Embryonic facial prominence (tissue), 1 donor: ENCODE data around the gene RNF135.
"Not testable (repeated sequence)": the region's sequence is repeated elsewhere in the genome, so short reads cannot be mapped to it uniquely, and the experiment has no call there.

Experiments used
- DNase-seq: peaks from one replicate; pipeline ENCODE4 v3.0.0-alpha.2; 2016; ENCODE audit errors: extremely low spot score

RNF135 gene

GRCh38 chr17:30970831-30971567 is at the start of gene RNF135:
RNF135 (plus strand) TSS chr17:30971039; CDS start chr17:30971074, 35 bp downstream.
- peak; percentile 62 for DNase-seq

- no peak for DNase-seq
Observed at GRCh38 chr17:30921544-30922196, 49.2 kb upstream of the RNF135 start, which contains the start of gene ADAP2. ADAP2 (plus strand) TSS chr17:30921945; CDS start chr17:30922015, 70 bp downstream.

- DNase-seq: no peak
Observed at GRCh38 chr17:30922235-30923030, 48.4 kb upstream of the RNF135 start.

- DNase-seq: no peak
Observed at GRCh38 chr17:30924341-30924740, 46.5 kb upstream of the RNF135 start.

- no peak for DNase-seq
Observed at GRCh38 chr17:30926516-30926915, 44.3 kb upstream of the RNF135 start.

GRCh38 chr17:30927756-30928155 is 43.1 kb upstream of the RNF135 start:
- DNase-seq: no peak

GRCh38 chr17:30928584-30928983 is 42.3 kb upstream of the RNF135 start:
- no peak for DNase-seq

- DNase-seq: no peak
Observed at GRCh38 chr17:30929081-30929633, 41.7 kb upstream of the RNF135 start.

- not testable (repeated sequence) for DNase-seq
Observed at GRCh38 chr17:30929861-30930260, 41.0 kb upstream of the RNF135 start.

- DNase-seq: no peak
Observed at GRCh38 chr17:30930495-30930894, 40.3 kb upstream of the RNF135 start.

GRCh38 chr17:30931582-30931981 is 39.3 kb upstream of the RNF135 start:
- DNase-seq: not testable (repeated sequence)

- DNase-seq: no peak
Observed at GRCh38 chr17:30933966-30934365, 36.9 kb upstream of the RNF135 start.

- DNase-seq: no peak
Observed at GRCh38 chr17:30939051-30939689, 31.7 kb upstream of the RNF135 start.

GRCh38 chr17:30942308-30943079 is 28.3 kb upstream of the RNF135 start:
- no peak for DNase-seq

- DNase-seq: no peak
Observed at GRCh38 chr17:30947796-30948195, 23.0 kb upstream of the RNF135 start.

- DNase-seq: no peak
Observed at GRCh38 chr17:30950189-30950588, 20.6 kb upstream of the RNF135 start.

GRCh38 chr17:30950669-30951399 is 20.0 kb upstream of the RNF135 start:
- no peak for DNase-seq

- DNase-seq: no peak
Observed at GRCh38 chr17:30952638-30953393, 18.0 kb upstream of the RNF135 start.
